Tibial nerve (tissue), 3 donors: ENCODE data around the gene ZNF331.

ENCODE experiments used
- POLR2A ChIP-seq, 2 donors: fragments of 450-650 bp; IDR thresholded peaks; one replicate each; pipeline ENCODE4 v1.6.1; 2017; ENCODE audit warnings: antibody characterized with exemption in 2 of 2, mild to moderate bottlenecking in 2 of 2, moderate library complexity in 2 of 2
- TF ChIP-seq, protein P1 (sequence below), 5 experiments: fragments of 200-600 bp in 3 of 5; fragments of 450-650 bp in 2 of 5; sonication (generic) in 3 of 5; IDR thresholded peaks; one replicate each; pipeline ENCODE4 v1.5.1; 2016 to 2019; ENCODE audit warnings: antibody characterized with exemption in 5 of 5, mild to moderate bottlenecking in 3 of 5, moderate library complexity in 2 of 5

- no peak for TF ChIP-seq POLR2A (IDR thresholded peaks at IDR 0.05)
- TF ChIP-seq, protein P1, sequence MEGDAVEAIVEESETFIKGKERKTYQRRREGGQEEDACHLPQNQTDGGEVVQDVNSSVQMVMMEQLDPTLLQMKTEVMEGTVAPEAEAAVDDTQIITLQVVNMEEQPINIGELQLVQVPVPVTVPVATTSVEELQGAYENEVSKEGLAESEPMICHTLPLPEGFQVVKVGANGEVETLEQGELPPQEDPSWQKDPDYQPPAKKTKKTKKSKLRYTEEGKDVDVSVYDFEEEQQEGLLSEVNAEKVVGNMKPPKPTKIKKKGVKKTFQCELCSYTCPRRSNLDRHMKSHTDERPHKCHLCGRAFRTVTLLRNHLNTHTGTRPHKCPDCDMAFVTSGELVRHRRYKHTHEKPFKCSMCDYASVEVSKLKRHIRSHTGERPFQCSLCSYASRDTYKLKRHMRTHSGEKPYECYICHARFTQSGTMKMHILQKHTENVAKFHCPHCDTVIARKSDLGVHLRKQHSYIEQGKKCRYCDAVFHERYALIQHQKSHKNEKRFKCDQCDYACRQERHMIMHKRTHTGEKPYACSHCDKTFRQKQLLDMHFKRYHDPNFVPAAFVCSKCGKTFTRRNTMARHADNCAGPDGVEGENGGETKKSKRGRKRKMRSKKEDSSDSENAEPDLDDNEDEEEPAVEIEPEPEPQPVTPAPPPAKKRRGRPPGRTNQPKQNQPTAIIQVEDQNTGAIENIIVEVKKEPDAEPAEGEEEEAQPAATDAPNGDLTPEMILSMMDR (IDR thresholded peaks at IDR 0.05), result no peak
Measured at GRCh38 chr19:53509845-53510244, 28.1 kb upstream of the ZNF331 start.
